Measurements from ENCODE around the gene SELENOI. TPM values are rescaled to one million over a fixed set of nuclear protein-coding genes. Genes with fewer than 3 reads are reported as not detected.
"Not testable (repeated sequence)": the region's sequence is repeated elsewhere in the genome, so short reads cannot be mapped to it uniquely, and the experiment has no call there.

SELENOI gene
- total RNA-seq, 1 experiment from 2014 or later, result 75.4 TPM

GRCh38 chr2:26298638-26299393 is 47.1 kb upstream of the SELENOI start:
- no peaks in the 10 kb centered on the region for H3K36me3 Mint-ChIP-seq (ENCODE audit: insufficient read depth, unreplicated experiment)
- intact Hi-C loops (cut with micrococcal nuclease; ENCODE audit: unreplicated experiment), result loop anchor here (2.0 kb wide), 1 partner anchor 24 kb away; no protein-coding TSS in a partner anchor
- no peaks in the 10 kb centered on the region for H3K9me3 Mint-ChIP-seq (ENCODE audit: low read depth, unreplicated experiment)
- DNase-seq, result no peak
- no TSS peak for BruUV-seq (replicated peaks)
- no peaks in the 10 kb centered on the region for H3K27me3 Mint-ChIP-seq (ENCODE audit: unreplicated experiment)
- H3K4me3 Mint-ChIP-seq (ENCODE audit: low read depth, unreplicated experiment), result no peak overlapping the region
- CTCF ChIA-PET, result no interaction called here
- peaks cover 16% of the 10 kb centered on the region for H3K4me1 Mint-ChIP-seq (ENCODE audit: low read depth, unreplicated experiment)
- TF ChIP-seq, protein P1, sequence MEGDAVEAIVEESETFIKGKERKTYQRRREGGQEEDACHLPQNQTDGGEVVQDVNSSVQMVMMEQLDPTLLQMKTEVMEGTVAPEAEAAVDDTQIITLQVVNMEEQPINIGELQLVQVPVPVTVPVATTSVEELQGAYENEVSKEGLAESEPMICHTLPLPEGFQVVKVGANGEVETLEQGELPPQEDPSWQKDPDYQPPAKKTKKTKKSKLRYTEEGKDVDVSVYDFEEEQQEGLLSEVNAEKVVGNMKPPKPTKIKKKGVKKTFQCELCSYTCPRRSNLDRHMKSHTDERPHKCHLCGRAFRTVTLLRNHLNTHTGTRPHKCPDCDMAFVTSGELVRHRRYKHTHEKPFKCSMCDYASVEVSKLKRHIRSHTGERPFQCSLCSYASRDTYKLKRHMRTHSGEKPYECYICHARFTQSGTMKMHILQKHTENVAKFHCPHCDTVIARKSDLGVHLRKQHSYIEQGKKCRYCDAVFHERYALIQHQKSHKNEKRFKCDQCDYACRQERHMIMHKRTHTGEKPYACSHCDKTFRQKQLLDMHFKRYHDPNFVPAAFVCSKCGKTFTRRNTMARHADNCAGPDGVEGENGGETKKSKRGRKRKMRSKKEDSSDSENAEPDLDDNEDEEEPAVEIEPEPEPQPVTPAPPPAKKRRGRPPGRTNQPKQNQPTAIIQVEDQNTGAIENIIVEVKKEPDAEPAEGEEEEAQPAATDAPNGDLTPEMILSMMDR (IDR thresholded peaks at IDR 0.05; ENCODE audit: unreplicated experiment), result no peak
- no peak overlapping the region for H3K27ac Mint-ChIP-seq (ENCODE audit: unreplicated experiment)

DNA sequence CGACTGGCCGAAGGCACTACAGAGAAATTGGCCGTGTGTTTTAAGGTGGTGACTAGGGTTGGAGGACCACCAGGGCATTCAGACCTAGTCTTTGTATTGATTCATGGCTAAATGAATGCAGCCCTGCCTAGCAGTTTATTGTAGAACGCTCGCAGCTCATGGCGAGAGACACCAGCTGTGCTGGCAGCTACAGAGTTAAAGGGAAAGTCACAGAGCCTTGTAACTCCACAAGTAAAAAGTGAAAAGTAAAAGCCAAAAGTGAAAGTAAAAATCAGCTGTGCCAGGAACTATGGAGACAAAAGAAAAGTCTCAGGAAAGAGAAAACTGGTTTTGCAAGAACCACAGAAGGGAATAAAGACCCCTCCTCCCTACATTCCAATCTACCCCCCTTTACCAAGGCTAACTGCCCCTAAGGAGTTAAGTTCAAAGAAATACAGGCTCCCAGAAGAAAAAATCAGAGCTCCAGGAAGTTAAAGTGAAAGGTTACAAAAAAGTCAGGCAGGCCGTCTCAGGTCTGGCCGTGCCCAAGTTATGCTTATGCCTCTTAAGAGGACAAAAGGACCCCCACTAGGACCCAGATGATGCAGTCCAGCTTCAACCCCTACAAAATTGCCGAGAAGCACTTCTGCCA is 46.4 kb upstream of the SELENOI start:
- TF ChIP-seq, protein P1 (IDR thresholded peaks at IDR 0.05; ENCODE audit: unreplicated experiment), result no peak
- no peaks in the 10 kb centered on the region for H3K27me3 Mint-ChIP-seq (ENCODE audit: unreplicated experiment)
- no peaks in the 10 kb centered on the region for H3K9me3 Mint-ChIP-seq (ENCODE audit: low read depth, unreplicated experiment)
- no TSS peak for BruUV-seq (replicated peaks)
- peak; percentile 35 for DNase-seq
- H3K36me3 Mint-ChIP-seq (ENCODE audit: insufficient read depth, unreplicated experiment), result no peaks in the 10 kb centered on the region
- H3K4me3 Mint-ChIP-seq (ENCODE audit: low read depth, unreplicated experiment), result no peak overlapping the region
- H3K27ac Mint-ChIP-seq (ENCODE audit: unreplicated experiment), result no peak overlapping the region
- peaks cover 16% of the 10 kb centered on the region for H3K4me1 Mint-ChIP-seq (ENCODE audit: low read depth, unreplicated experiment)
- intact Hi-C loops (cut with micrococcal nuclease; ENCODE audit: unreplicated experiment), result loop anchor here (2.0 kb wide), 1 partner anchor 25 kb away; no protein-coding TSS in a partner anchor
- CTCF ChIA-PET, result interaction anchor here (0.6 to 1.0 kb wide), 4 partner anchors 22 to 1176 kb away, joined by 3 to 6 read pairs (median 3); no protein-coding TSS in a partner anchor

- BruUV-seq (replicated peaks), result no TSS peak
- peaks cover 16% of the 10 kb centered on the region for H3K4me1 Mint-ChIP-seq (ENCODE audit: low read depth, unreplicated experiment)
- no peak overlapping the region for H3K27ac Mint-ChIP-seq (ENCODE audit: unreplicated experiment)
- no peak overlapping the region for H3K4me3 Mint-ChIP-seq (ENCODE audit: low read depth, unreplicated experiment)
- DNase-seq, result no peak
- intact Hi-C loops (cut with micrococcal nuclease; ENCODE audit: unreplicated experiment), result no loop called here
- no peaks in the 10 kb centered on the region for H3K36me3 Mint-ChIP-seq (ENCODE audit: insufficient read depth, unreplicated experiment)
- no peaks in the 10 kb centered on the region for H3K27me3 Mint-ChIP-seq (ENCODE audit: unreplicated experiment)
- H3K9me3 Mint-ChIP-seq (ENCODE audit: low read depth, unreplicated experiment), result no peaks in the 10 kb centered on the region
- CTCF ChIA-PET, result interaction anchor here (0.6 to 1.0 kb wide), 4 partner anchors 21 to 1177 kb away, joined by 3 to 6 read pairs (median 3); no protein-coding TSS in a partner anchor
- TF ChIP-seq, protein P1 (IDR thresholded peaks at IDR 0.05; ENCODE audit: unreplicated experiment), result no peak
These were observed 45.6 kb upstream of the SELENOI start for GRCh38 chr2:26300234-26300925.

GRCh38 chr2:26302846-26303245 is 43.1 kb upstream of the SELENOI start:
- CTCF ChIA-PET, result no interaction called here
- Mint-ChIP-seq H3K27ac (ENCODE audit: unreplicated experiment) (no peak overlapping the region), H3K27me3 (ENCODE audit: unreplicated experiment) (no peaks in the 10 kb centered on the region), H3K4me1 (ENCODE audit: low read depth, unreplicated experiment) (peaks cover 16% of the 10 kb centered on the region), H3K4me3 (ENCODE audit: low read depth, unreplicated experiment) (no peak overlapping the region), H3K36me3 (ENCODE audit: insufficient read depth, unreplicated experiment) (no peaks in the 10 kb centered on the region), H3K9me3 (ENCODE audit: low read depth, unreplicated experiment) (no peaks in the 10 kb centered on the region)
- BruUV-seq (replicated peaks), result no TSS peak
- DNase-seq, result peak; percentile 52
- intact Hi-C loops (cut with micrococcal nuclease; ENCODE audit: unreplicated experiment), result no loop called here
- TF ChIP-seq, protein P1 (IDR thresholded peaks at IDR 0.05; ENCODE audit: unreplicated experiment), result no peak

GRCh38 chr2:26305094-26305493 is 40.8 kb upstream of the SELENOI start:
- H3K9me3 Mint-ChIP-seq (ENCODE audit: low read depth, unreplicated experiment); DNase-seq; H3K27ac Mint-ChIP-seq (ENCODE audit: unreplicated experiment); H3K4me3 Mint-ChIP-seq (ENCODE audit: low read depth, unreplicated experiment); H3K36me3 Mint-ChIP-seq (ENCODE audit: insufficient read depth, unreplicated experiment); BruUV-seq (replicated peaks); H3K27me3 Mint-ChIP-seq (ENCODE audit: unreplicated experiment); intact Hi-C loops (cut with micrococcal nuclease; ENCODE audit: unreplicated experiment): not testable (repeated sequence)
- CTCF ChIA-PET, result interaction anchor here (0.7 kb wide), 1 partner anchor 26 kb away, joined by 3 read pairs; no protein-coding TSS in a partner anchor
- H3K4me1 Mint-ChIP-seq (ENCODE audit: low read depth, unreplicated experiment), result peaks cover 16% of the 10 kb centered on the region

Data from Calu3 (cell line).